ENCODE results near the gene USP21. TPM values are rescaled to one million over a fixed set of nuclear protein-coding genes. Genes with fewer than 3 reads are reported as not detected.

The USP21 gene
- total and polyA plus RNA-seq, 2 donors (not counting 3 experiments of a cell fraction or from before 2014, with no cell fraction given): 19.7 to 29.2 TPM

- Histone ChIP-seq H2AFZ (ENCODE audit: low read depth, low read length) (peak overlapping the region; percentile 25), H3K4me3 (replicated peaks in 1 of 3; ENCODE audit: insufficient read depth in 1 of 3, low read depth in 1 of 3, low read length in 3 of 3) (peak overlapping the region; percentile 51 to 76 (median 65)), H4K20me1 (replicated peaks; ENCODE audit: control insufficient read depth, extremely low read depth, insufficient read depth, low read length) (no peaks in the 10 kb centered on the region), H3K4me2 (ENCODE audit: insufficient read depth, low read length) (peak overlapping the region; percentile 61), H3K9me3 (replicated peaks; ENCODE audit: control insufficient read depth, insufficient read depth, low read length) (no peaks in the 10 kb centered on the region), H3K36me3 (ENCODE audit: control insufficient read depth in 2 of 2, extremely low read depth in 1 of 2, insufficient read depth in 2 of 2, low read length in 2 of 2) (peaks cover 2 to 14% of the 10 kb centered on the region in 2 experiments), H3K9me1 (replicated peaks; ENCODE audit: control insufficient read depth, extremely low read depth, insufficient read depth, low read length) (no peaks in the 10 kb centered on the region), H3K27me3 (ENCODE audit: control insufficient read depth in 2 of 2, insufficient read depth in 2 of 2, low read length in 2 of 2) (no peaks in the 10 kb centered on the region), H3K27ac (ENCODE audit: insufficient read depth, low read depth, low read length) (peak overlapping the region; percentile 26), H3K4me1 (ENCODE audit: control insufficient read depth, extremely low read depth, insufficient read depth, low read length) (peaks cover 7% of the 10 kb centered on the region), H3K79me2 (ENCODE audit: control insufficient read depth, insufficient read depth, low read length) (peaks cover 7% of the 10 kb centered on the region), H3K9ac (replicated peaks; ENCODE audit: extremely low read depth, insufficient read depth, low read length) (peak overlapping the region; percentile 68)
- TF ChIP-seq MAX (IDR thresholded peaks at IDR 0.05; ENCODE audit: insufficient read depth, insufficient read length) (no peak), POLR2A (IDR thresholded peaks at IDR 0.05; ENCODE audit: low read depth, low read length) (no peak)
- dilution Hi-C loops (cut with MboI; ENCODE audit: extremely low pct_ligation_motif_present, low sequenced_read_pairs) (no loop called here), intact Hi-C loops (cut with micrococcal nuclease) (loop anchor here (2.0 kb wide), 1 partner anchor 41 kb away; the partner anchor contains the start of genes NIT1 and PFDN2)
- FAIRE-seq: no peak
- ChIA-PET CTCF (no interaction called here), POLR2A (no interaction called here)
- no TSS peak for BruUV-seq (replicated peaks)
- DNase-seq (ENCODE audit: low read depth, low spot score): no peak
Observed at GRCh38 chr1:161159913-161160243, 578 bp downstream of the USP21 start.

- H3K9me1 ChIP-seq (replicated peaks; ENCODE audit: control insufficient read depth, extremely low read depth, insufficient read depth, low read length): no peaks in the 10 kb centered on the region
- no peaks in the 10 kb centered on the region for H3K27me3 ChIP-seq (ENCODE audit: control insufficient read depth in 2 of 2, insufficient read depth in 2 of 2, low read length in 2 of 2)
- no peak for DNase-seq (ENCODE audit: low read depth, low spot score)
- no peak overlapping the region for H3K4me2 ChIP-seq (ENCODE audit: insufficient read depth, low read length)
- no peak overlapping the region for H3K9ac ChIP-seq (replicated peaks; ENCODE audit: extremely low read depth, insufficient read depth, low read length)
- ChIA-PET CTCF (no interaction called here), POLR2A (no interaction called here)
- no peak for FAIRE-seq
- H3K4me3 ChIP-seq (replicated peaks in 1 of 3; ENCODE audit: insufficient read depth in 1 of 3, low read depth in 1 of 3, low read length in 3 of 3): no peak overlapping the region
- no peak overlapping the region for H3K27ac ChIP-seq (ENCODE audit: insufficient read depth, low read depth, low read length)
- peaks cover 10% of the 10 kb centered on the region for H3K4me1 ChIP-seq (ENCODE audit: control insufficient read depth, extremely low read depth, insufficient read depth, low read length)
- H2AFZ ChIP-seq (ENCODE audit: low read depth, low read length): no peak overlapping the region
- BruUV-seq (replicated peaks): no TSS peak
- no peak for TF ChIP-seq MAX (IDR thresholded peaks at IDR 0.05; ENCODE audit: insufficient read depth, insufficient read length)
- no peak for TF ChIP-seq GATA2 (IDR thresholded peaks at IDR 0.05; ENCODE audit: insufficient read depth, insufficient read length, low read depth, low read length)
- TF ChIP-seq EZH2 (IDR thresholded peaks at IDR 0.05; ENCODE audit: borderline replicate concordance, low read depth, low read length, severe bottlenecking): no peak
- no peak for TF ChIP-seq POLR2AphosphoS5 (IDR thresholded peaks at IDR 0.05; ENCODE audit: insufficient read depth, low read depth, low read length)
- TF ChIP-seq, protein P1, sequence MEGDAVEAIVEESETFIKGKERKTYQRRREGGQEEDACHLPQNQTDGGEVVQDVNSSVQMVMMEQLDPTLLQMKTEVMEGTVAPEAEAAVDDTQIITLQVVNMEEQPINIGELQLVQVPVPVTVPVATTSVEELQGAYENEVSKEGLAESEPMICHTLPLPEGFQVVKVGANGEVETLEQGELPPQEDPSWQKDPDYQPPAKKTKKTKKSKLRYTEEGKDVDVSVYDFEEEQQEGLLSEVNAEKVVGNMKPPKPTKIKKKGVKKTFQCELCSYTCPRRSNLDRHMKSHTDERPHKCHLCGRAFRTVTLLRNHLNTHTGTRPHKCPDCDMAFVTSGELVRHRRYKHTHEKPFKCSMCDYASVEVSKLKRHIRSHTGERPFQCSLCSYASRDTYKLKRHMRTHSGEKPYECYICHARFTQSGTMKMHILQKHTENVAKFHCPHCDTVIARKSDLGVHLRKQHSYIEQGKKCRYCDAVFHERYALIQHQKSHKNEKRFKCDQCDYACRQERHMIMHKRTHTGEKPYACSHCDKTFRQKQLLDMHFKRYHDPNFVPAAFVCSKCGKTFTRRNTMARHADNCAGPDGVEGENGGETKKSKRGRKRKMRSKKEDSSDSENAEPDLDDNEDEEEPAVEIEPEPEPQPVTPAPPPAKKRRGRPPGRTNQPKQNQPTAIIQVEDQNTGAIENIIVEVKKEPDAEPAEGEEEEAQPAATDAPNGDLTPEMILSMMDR (IDR thresholded peaks at IDR 0.05; ENCODE audit: extremely low read depth in 1 of 2, insufficient read depth in 1 of 2, low read depth in 1 of 2, low read length in 2 of 2): no peak
- no peak for TF ChIP-seq JUN (IDR thresholded peaks at IDR 0.05; ENCODE audit: borderline replicate concordance, insufficient read depth, insufficient read length, low read depth)
- no peak for TF ChIP-seq MYC (IDR thresholded peaks at IDR 0.05; ENCODE audit: low read depth, low read length)
- TF ChIP-seq POLR2A (IDR thresholded peaks at IDR 0.05; ENCODE audit: low read depth, low read length): no peak
- TF ChIP-seq FOS (IDR thresholded peaks at IDR 0.05; ENCODE audit: borderline replicate concordance, insufficient read depth, low read length): no peak
- dilution Hi-C loops (cut with MboI; ENCODE audit: extremely low pct_ligation_motif_present, low sequenced_read_pairs): no loop called here
- peaks cover 2 to 14% of the 10 kb centered on the region in 2 experiments for H3K36me3 ChIP-seq (ENCODE audit: control insufficient read depth in 2 of 2, extremely low read depth in 1 of 2, insufficient read depth in 2 of 2, low read length in 2 of 2)
- no peaks in the 10 kb centered on the region for H4K20me1 ChIP-seq (replicated peaks; ENCODE audit: control insufficient read depth, extremely low read depth, insufficient read depth, low read length)
- peaks cover 7% of the 10 kb centered on the region for H3K79me2 ChIP-seq (ENCODE audit: control insufficient read depth, insufficient read depth, low read length)
- intact Hi-C loops (cut with micrococcal nuclease): no loop called here
- H3K9me3 ChIP-seq (replicated peaks; ENCODE audit: control insufficient read depth, insufficient read depth, low read length): no peaks in the 10 kb centered on the region
Observed at GRCh38 chr1:161160671-161161145, 1.4 kb downstream of the USP21 start.

Measured in endothelial cell of umbilical vein (primary cell).